ENCODE data around the gene NR1D1.

- TF ChIP-seq CTCF (conservative IDR thresholded peaks at IDR 0.05; ENCODE audit: low read length), result no peak
- no peak for TF ChIP-seq EZH2phosphoT487 (IDR thresholded peaks at IDR 0.05; ENCODE audit: borderline replicate concordance, low read depth, low read length)
These were observed 11.1 kb downstream of the NR1D1 start for GRCh38 chr17:40089077-40089895.
